LNCAP (cell line): ENCODE data around the gene MGMT.

Source experiments
- TF ChIP-seq, protein P1 (sequence below): fragments of 450-650 bp; IDR thresholded peaks from 2 replicates; pipeline ENCODE4 v1.5.1; 2017; ENCODE audit warnings: mild to moderate bottlenecking

Gene MGMT

GRCh38 chr10:129662426-129662825, 195.4 kb downstream of the MGMT start:
- TF ChIP-seq, protein P1, sequence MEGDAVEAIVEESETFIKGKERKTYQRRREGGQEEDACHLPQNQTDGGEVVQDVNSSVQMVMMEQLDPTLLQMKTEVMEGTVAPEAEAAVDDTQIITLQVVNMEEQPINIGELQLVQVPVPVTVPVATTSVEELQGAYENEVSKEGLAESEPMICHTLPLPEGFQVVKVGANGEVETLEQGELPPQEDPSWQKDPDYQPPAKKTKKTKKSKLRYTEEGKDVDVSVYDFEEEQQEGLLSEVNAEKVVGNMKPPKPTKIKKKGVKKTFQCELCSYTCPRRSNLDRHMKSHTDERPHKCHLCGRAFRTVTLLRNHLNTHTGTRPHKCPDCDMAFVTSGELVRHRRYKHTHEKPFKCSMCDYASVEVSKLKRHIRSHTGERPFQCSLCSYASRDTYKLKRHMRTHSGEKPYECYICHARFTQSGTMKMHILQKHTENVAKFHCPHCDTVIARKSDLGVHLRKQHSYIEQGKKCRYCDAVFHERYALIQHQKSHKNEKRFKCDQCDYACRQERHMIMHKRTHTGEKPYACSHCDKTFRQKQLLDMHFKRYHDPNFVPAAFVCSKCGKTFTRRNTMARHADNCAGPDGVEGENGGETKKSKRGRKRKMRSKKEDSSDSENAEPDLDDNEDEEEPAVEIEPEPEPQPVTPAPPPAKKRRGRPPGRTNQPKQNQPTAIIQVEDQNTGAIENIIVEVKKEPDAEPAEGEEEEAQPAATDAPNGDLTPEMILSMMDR: no peak

GRCh38 chr10:129670124-129670523, 203.1 kb downstream of the MGMT start:
- TF ChIP-seq, protein P1: no peak

DNA sequence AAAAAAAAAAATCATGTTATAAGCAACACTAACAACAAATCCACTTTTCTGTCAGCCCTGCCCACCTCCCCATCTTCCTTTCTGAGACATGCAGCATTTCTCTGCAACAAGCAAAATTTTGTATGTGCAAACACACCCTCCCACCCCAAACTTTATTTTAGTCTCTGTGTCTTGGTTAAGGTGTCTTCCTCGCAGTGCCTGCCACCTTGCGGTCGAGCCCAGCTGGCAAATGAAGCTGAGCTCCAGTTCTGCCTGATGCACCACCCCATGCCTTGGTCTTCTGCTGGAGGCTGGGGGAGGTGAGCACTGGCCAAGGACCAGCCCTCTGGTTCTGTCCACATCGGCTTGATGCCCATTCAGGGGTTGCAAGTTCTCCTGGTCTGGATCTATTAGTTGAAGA, 206.3 kb downstream of the MGMT start:
- TF ChIP-seq, protein P1: no peak

DNA sequence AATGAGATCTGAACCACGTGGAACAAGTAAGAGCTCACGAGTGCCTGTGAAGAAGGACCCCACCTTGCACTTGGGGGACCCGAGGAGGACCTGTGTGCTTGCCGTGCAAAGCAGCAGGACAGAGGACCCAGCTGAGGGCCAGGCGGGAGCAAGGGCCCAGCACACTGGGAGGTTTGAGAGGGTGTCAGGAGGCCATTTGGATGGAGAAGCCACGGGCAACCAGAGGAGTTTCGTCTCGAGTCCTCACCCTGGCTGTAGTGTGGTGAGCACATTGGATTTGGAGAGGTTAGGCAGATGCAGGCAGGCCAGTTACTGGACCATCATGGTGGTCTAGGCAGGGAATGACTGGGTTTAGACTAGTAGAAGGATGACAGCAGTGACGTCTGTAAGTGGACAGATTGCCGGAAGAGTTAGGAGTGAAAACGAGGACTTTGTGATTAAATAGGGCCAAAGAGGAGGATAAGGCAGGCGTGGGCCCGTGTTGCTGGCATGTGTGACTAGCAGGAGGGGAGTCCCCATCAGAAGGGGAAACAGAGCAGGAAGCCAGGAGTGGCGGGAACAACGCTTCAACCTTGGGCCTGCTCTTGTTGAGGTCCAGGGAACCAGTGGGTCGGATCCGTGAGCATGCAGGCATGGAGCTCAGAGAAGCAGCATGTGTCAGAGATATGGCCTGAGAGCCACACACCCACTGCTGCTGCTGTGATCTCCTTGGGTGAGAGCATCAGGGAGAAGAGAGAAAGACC, 208.2 kb downstream of the MGMT start:
- TF ChIP-seq, protein P1: no peak

GRCh38 chr10:129676014-129676413, 209.0 kb downstream of the MGMT start:
- TF ChIP-seq, protein P1: no peak

GRCh38 chr10:129677377-129677927, 210.4 kb downstream of the MGMT start:
- TF ChIP-seq, protein P1: no peak

- TF ChIP-seq, protein P1: no peak
Measured at GRCh38 chr10:129678186-129678585, 211.1 kb downstream of the MGMT start.
